Glomerular visceral epithelial cell (primary cell): ENCODE measurements around the gene EPN2.
"Not testable (repeated sequence)": the region's sequence is repeated elsewhere in the genome, so short reads cannot be mapped to it uniquely, and the experiment has no call there.

Experiments
- DNase-seq: peaks from one replicate; pipeline ENCODE4 v3.0.0-alpha.2; 2016; ENCODE audit errors: extremely low spot score

Gene EPN2

DNA sequence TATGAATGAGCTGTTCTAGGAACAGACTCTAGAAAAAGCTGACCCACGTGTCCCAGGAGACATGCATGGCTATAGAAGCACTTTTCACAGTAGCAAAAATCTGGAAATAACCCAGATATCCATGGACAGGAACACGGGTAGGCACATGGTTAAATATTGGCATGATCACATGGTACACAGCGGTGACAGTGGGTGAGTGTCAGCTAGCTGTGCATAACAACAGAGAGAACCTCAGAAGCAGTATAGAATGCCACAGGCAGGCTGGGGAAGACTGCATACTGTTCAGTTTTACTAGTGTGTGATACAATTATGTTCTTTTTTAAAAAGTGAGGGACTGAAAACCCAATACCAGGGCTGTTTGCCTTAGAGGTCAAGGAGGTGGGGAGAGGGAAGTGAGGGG is 31.4 kb downstream of the EPN2 start:
- no peak for DNase-seq

DNA sequence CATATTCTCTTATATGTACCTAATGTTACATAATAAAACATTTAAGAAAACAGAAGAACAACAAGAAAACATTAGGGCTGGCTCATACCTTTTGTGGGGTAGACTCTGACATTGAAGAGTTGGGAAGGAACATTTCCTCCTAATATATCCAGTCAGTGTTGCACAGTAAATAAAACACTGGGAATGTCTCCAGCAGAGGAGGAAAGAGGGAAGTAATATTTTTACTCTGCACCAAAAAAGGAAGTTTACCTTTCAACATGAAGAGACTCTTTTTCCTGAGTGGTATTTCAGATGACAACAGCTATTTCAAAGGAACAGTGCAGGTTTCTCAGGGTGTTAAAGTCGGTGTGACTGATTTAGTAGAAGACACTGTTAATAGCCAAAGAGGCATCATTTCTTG is 31.9 kb downstream of the EPN2 start:
- no peak for DNase-seq

DNA sequence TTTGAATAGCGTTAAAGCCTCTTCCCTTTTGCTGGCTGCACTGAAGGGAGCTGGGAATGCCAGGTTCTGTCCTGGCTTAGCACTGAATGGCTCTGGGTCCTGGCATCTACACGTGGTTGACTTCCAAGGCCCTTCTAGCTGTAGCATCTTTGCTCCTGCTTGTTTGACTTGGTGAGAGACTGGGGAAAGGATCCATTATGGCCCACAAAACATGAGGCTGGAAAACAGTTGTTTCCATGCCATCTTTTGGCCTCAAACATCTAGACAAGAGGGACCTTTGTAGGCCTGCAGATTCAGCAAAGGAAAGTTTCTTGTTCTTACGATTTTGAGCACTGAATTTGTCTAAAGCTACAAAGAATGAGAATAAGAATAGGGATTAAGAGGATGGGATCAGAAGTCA is 32.5 kb downstream of the EPN2 start:
- DNase-seq: no peak

DNA sequence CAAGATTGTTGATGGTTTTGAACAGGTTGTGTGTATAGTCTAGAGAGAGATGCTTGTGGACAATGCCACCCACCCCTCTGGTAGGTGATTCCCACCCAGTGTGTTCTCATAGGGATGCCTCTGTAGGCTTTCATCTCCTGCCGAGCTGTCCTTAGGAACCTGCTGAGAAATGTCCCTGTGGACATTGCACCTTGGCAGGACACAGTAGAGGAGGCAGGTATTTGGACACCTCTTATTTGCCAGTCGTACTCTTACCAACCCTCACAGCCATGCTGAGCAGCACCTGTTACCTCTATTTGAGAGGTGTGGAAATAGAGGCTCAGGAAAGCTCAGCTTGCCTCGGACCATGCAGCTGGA is 33.2 kb downstream of the EPN2 start:
- DNase-seq: no peak

DNA sequence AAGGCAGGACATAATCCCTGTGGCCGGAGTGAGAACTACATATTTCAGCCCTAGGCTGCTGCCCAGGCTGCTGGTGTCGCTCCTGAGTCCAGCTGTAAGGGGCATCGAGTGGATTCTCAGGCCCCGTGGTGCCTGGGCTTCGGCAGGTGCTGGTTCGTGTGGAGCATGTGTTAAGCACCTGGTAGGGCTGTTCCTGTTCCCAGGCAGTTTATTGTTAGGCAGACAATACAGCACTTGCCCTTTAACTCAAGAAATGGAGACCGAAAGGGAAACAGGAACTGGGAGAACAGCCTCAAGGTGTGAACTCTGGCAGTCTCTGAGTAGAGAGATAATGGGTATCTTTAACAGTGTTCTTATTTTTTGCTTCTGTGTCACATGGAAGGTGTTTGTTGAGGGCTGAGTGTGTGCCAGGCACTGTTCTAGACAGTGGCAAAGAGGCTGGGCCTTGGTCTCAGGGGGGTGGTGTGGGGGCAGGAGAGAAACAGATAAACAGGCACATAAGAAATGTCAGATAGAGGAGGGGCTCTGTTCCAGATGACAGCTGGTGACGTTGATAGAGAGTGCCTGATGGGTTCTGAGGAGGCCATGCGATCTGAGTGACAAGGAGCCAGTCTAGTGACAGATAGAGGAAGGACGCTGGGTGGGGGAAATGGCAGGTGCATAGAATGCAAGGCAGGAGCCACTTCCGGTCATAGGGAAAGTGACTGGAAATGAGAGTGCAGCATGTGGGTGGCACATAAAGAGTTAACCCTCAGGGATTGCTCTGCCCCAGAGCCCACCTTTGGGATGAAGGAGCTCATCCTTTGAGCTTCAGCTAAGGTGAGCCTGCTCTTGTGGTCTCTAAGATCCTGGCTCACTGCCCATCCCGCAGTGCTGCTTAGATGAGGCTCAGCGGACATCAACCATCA is 33.8 kb downstream of the EPN2 start:
- no peak for DNase-seq

DNA sequence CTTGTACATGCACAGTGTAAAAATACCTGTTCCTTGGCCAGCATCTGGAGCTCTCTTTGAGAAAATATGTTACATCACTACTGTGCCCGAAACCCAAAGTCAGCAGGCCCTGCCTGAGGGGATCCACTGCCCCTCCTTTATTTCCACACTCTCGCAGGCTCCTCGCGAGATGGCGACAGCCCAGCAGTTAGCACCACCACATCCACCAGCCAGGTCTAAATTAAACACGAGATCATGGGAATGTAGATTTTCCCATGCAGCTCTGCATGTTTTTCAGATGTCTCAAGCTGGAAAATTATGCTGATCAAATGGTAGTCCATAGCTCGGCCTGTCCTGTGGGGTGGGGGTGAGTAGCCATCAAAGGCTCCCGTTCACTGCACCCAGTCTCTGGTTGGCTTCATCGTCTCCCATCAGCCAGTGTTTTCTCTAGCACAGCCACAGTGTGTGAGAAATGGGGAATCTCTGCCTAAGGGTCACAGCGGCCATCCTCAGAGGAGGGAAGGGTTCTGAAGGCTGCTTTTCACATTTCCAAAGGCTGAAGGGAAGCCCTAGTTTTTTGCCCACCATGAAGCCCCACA is 34.7 kb downstream of the EPN2 start:
- no peak for DNase-seq

DNA sequence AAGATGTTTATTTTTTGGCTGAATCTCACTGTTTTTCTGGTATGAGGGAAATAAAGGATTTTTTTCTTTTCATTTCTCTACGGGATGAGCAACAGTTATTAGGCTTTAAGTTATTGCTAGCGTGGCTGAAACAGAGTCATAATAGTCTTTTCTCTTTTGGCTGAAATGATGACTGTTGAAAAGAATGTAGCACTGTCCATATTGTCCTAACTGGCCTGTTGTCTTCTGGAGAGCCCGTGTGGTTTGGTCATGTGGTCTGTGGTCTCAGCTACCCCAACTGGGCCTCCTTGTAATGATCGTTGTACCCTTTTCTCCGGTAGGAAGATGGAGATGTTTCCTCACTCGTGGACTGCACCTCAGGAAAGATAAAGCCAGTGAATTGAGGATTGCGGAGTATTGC is 36.6 kb downstream of the EPN2 start:
- no peak for DNase-seq

DNA sequence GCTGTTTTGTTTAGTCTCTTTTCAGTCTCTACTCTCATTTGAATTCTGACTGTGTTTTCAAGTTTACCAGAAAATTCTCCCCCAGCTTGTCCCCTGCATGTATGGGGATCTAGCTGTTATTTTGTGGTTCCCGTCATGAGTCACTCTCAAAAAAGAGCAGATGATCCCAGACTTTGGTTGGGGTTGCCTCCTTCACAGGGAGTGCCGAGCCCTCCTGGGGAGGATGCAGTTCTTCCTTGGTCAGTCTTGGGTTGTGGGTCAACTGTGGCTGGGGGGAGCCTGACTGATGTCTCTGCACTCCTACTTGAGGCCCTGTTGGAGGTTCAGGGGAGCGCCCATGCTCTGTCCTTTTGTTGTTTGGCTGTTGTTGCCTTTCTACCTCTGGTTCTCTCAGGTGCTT is 37.7 kb downstream of the EPN2 start:
- no peak for DNase-seq

DNA sequence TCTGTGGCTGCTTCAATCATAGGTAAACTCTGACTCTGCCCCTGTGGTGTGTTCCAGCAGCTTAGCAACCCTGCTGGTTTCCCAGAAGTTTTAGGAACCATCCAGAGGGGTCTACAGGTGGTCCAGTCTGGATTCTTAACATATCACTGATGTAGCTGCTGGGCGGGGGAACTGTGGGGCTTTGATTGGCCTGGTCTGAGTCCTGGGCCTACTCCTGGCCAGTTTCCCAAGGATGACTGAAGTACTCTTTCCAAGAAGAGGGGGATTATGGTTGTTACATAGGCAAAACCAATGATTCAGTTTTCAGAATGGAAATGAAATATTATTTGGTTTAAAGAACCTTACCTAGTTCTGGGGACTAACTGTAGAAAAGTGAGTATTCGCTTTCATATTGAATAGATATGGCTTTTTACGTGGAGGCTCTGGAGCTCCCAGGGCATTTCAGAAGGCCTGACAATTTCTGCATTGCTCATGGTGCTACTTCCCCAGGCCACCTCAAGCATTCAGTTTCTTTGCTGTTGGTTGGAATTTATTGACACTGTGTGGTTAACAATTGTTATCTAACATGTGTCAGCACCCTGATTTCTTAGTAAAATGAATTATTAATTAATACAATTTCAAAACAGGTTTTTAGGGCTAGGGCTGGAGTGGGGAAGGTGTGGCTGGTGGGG is 38.4 kb downstream of the EPN2 start:
- DNase-seq: no peak

DNA sequence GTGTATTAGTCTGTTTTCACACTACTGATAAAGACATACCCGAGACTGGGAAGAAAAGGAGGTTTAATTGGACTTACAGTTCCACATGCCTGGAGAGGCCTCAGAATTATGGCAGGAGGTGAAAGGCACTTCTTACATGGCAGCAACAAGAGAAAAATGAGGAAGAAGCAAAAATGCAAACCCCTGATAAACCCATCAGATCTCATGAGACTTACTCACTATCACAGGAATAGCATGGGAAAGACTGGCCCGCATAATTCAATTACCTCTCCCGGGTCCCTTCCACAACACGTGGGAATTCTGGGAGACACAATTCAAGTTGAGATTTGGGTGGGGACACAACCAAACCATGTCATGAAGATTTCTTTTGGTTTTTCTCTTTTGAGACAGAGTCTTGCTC is 41.1 kb downstream of the EPN2 start:
- not testable (repeated sequence) for DNase-seq

DNA sequence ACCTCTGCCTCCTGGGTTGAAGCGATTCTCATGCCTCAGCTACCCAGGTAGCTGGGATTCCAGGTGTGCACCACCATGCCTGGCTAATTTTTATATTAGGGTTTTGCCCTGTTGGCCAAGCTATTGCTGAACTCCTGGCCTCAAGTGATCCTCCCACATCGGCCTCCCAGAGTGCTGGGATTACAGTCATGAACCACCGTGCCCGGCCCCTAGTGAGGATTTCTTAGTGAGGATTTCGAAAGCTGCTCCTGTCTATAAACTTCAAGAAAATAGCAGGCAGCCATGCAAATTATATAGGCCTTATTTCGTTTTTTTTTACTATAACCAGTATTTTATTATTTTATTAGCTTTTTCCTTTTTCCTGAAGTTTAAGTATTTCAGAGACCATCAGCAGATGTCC is 41.6 kb downstream of the EPN2 start:
- no peak for DNase-seq

DNA sequence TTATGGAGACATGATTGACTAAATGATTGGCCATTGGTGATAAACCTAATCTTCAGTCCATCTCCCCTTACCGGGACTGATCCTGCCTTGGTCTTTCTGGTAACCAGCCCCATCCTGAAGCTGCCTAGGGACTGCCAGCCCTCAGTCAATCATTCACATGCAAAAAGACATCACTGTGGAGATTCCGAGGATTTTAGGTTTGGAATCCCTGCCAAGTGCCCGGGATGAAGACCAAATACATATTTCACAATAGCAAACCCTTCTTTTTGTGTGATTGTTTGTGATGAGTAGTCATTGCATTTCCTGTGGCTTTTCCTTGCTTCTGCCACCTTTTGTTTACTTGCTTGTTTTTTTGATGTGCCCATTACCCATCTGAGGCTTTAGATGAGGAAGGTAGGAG is 44.0 kb downstream of the EPN2 start:
- no peak for DNase-seq

DNA sequence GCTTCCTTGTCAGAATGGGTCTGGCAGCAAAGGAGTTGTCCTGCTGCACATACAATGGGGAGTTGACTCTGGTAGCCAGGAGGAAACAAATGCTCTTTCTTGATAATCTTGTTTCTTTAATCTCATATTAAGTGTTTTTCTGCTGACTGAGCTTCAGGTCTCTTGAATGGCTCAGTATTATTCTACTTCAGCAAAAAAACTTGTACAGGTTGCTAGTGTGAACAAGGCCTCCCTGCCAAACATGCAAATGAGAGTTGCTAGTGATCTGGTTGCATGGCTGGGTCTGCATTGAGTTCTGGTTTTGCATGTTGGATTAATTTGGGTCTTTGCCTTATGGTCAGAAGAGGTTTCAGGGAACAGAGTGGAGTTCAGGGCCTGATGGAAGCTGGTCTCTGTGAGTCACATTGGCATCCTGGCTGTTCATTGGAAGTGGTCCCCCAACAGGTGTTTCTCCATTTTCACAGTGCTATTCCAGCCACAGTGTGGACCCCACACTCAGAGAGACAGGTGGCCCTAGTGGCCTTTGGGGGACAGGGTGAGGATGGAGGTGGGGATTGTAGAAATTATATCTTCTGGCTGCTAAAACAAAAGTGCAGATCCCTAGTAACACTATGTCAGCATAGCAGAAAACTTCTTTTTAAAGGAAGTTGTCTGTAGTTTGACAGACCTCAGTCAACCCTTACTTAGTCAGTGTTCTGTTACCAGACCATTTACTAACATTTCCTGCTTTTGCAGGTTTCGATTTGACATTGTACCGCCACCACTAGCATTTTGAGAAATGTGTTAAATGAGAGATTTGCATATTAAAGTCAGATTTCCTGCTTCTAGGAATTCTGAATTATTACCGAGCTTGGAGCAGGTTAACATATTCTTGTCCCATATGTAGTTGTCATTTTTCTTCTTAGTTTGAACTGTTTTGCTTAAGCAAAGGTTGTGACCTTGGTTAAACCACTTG is 47.1 kb downstream of the EPN2 start:
- DNase-seq: no peak

DNA sequence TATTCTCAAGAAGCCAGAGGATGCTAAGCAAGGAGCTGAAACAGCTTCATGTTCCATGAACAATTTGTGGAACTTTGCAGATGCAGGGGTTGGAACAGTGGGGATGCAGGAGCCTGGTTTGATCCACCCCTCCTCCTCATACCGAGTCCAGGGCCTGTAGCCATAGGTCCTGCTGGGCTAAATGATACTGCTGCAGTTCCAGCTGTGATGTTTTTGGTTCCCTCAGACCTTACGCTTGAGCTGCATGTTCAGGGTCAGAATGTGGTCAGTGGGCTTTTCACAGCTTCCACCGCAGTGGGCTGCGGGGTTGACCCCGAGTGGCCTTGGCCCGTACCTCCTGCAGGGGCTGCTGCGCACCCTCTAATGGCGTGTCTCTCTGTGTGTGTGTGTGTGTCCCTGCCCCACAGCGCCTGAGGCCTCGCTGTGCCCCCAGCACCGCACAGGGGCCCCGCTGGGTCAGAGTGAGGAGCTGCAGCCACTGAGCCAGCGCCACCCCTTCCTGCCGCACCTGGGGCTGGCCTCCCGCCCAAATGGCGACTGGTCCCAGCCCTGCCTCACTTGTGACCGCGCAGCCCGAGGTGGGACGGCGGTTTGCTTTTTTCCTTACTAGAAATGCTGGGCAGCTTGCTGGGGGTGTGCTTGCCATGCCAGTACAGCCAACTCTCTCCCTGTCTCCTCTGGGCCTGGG is 48.2 kb downstream of the EPN2 start:
- DNase-seq: no peak

DNA sequence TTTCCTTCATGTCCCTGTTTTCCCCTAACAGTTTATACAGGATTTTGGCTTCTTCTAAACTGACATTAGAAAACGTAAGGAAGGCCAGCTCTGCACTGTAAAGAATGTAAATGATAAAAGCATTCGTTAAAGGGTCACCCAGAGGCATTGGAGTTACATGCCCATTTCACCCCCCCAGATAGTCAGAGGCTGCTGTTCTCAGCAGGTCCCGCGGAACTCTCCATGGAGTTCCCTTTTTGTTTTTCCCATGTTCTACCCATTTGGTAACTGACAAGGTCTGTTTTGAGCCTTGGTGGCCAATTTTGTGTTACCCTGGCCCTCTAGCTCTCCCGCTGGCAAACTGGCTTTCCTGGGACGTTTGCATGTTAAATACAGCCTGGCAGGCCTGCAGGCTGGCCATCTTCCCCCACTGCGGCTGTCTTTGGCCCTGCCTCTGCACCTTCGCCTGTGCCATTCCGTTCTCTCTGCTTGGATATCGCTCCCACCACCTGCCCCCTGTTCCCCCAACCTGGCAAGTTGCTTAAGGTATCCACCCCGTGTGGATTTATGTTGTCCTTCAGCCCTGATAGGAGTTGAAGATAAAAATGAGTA is 49.7 kb downstream of the EPN2 start:
- DNase-seq: no peak

DNA sequence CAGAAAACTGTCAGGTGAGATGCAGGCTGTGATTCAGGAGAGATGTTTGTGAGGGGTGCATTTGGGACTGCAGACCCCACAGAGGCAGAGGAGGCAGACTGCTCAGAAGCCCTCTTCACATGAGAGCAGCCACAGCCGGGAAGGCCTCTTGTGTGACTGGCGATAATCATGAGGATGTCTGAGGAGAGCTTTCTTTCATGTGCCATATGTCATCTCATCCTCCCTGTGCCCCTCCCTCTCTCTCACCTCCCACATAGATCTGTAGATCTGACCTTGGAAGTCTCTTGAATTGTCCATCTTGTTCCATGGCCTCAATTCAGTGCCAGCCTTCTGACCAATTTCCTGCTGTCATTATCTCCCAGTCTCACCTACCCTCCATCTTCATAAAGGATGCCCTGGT is 50.5 kb downstream of the EPN2 start:
- DNase-seq: no peak

DNA sequence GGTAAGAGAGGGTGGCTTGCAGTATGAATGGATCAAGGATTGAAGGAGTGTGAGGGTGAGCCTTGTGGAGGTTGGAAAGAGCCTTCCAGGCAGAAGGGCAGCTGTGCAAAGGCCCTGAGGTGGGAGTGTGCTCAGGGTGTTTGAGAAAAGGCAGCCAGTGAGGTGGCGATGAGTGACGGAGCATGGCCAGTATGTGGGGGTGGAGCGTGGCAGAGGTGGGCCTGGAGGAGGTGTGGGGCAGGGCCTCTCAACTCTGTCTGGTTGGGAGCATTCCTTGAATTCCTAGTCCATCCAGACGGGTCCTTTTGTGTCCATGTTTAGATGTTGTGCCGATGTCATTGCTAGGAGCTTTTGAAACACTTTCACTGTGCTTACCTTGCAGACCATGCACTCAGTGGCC is 51.3 kb downstream of the EPN2 start:
- peak; percentile 45 for DNase-seq

DNA sequence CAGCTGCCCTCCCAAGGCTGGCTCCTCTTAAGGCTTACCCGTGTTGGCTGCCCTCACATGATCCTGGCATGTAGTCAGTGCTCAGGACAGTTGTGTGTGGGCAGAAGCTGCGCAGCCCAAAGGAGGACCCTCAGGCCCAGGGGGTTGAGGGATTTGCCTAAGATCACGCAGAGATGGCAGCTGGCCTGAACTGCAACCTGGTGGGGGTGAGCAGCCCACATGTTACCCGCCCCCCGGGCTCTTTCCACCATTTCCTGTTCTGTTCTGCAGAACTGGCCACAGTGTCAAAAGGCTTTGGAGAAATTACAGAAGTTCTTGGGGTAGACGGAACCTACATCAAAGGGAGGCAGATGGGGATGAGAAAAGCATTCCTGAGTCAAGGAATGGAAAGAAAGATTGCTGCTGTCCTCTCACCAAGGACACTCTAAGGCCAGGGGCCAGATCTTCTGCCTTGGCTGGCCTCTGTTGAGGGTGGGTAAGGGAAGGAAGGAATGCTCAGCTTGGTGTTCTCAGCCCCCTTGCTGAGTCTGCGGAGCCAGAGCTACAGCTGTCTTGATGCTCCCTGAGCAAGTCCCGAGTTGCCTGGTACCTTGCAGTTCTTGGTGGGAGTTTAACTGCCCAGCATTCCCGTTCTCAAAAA is 53.0 kb downstream of the EPN2 start:
- no peak for DNase-seq

DNA sequence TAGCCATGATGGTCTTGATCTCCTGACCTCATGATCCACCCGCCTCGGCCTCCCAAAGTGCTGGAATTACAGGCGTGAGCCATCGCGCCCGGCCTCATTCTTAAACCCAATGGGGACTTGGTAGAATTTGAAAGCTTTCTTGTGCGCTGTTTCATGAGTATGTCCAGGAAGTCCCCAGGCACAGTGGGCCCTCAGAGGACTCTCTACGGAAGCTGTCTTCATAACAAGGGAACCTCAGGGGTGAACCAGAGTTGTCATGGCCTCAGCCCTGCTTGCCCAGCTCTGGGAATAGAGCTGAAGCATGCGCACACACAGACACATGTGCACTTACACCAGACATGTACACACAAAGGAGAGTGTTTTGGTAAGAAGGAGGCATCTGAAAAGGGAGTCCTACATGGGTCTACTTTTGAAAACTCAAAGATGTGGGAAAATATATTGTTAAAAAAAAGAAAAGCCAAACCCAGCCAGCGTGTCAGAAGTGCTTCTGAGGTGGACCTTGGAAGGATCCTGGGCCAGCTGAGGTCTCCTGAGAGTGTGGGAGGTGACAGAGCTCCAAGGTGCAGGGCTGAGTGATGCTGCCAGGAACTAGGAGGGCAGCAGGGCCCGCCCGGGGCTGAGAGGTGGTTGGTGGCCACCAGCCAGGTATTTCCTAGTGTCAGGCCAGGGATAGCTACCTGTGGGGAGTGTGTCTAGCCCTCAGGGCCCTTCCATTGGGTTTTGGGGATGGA is 54.6 kb downstream of the EPN2 start:
- DNase-seq: no peak

DNA sequence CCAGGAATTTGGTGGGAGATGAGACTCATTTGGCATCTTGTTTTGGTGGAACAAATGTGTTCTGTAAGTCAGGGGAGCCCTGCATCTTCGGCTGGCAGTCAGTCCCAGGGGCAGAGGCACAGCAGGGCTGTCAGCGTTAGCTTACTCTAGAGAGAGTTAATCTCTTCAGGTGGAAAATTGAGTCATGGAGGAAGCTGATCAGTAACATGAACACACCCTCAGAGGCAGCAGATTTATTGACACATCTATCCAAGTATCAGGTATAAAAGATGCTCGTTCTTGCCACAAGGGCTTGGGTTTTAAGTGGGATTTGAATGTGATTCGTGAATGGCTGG is 55.2 kb downstream of the EPN2 start:
- no peak for DNase-seq
